Stimulated activated CD8-positive, alpha-beta memory T cell treated with anti-CD3 and anti-CD28 coated beads, Interleukin-15, amount 100 ng/mL, for 1 hour (primary cell): ENCODE measurements around the gene FAM53A.
"Not testable (repeated sequence)": the region's sequence is repeated elsewhere in the genome, so short reads cannot be mapped to it uniquely, and the experiment has no call there.

Experiments used
- DNase-seq: peaks from one replicate; pipeline ENCODE4 v3.0.0-alpha.2; 2020; ENCODE audit warnings: low read depth

Gene FAM53A

GRCh38 chr4:1622956-1623355 lies 61.2 kb downstream of the FAM53A start:
- no peak for DNase-seq

GRCh38 chr4:1622238-1622637 lies 61.9 kb downstream of the FAM53A start:
- DNase-seq = no peak

GRCh38 chr4:1621526-1621925 lies 62.6 kb downstream of the FAM53A start:
- DNase-seq = no peak

- DNase-seq = no peak
Measured at GRCh38 chr4:1619151-1619672, 64.9 kb downstream of the FAM53A start.

- no peak for DNase-seq
Measured at GRCh38 chr4:1618438-1618837, 65.7 kb downstream of the FAM53A start.

- no peak for DNase-seq
Measured at GRCh38 chr4:1616557-1616930, 67.6 kb downstream of the FAM53A start.

- DNase-seq = no peak
Measured at GRCh38 chr4:1615786-1616556, 68.1 kb downstream of the FAM53A start.

- no peak for DNase-seq
Measured at GRCh38 chr4:1614854-1615595, 69.1 kb downstream of the FAM53A start.

GRCh38 chr4:1614502-1614853 lies 69.6 kb downstream of the FAM53A start:
- DNase-seq = no peak

GRCh38 chr4:1614049-1614448 lies 70.1 kb downstream of the FAM53A start:
- no peak for DNase-seq

GRCh38 chr4:1613099-1613495 lies 71.0 kb downstream of the FAM53A start:
- no peak for DNase-seq

- no peak for DNase-seq
Measured at GRCh38 chr4:1612278-1613098, 71.6 kb downstream of the FAM53A start.

GRCh38 chr4:1611501-1611870 lies 72.6 kb downstream of the FAM53A start:
- DNase-seq = no peak

- DNase-seq = no peak
Measured at GRCh38 chr4:1610791-1611500, 73.2 kb downstream of the FAM53A start.

- no peak for DNase-seq
Measured at GRCh38 chr4:1609901-1610790, 74.0 kb downstream of the FAM53A start.

- no peak for DNase-seq
Measured at GRCh38 chr4:1608821-1609500, 75.2 kb downstream of the FAM53A start.

GRCh38 chr4:1608196-1608820 lies 75.8 kb downstream of the FAM53A start:
- DNase-seq = no peak

- DNase-seq = not testable (repeated sequence)
Measured at GRCh38 chr4:1607436-1608195, 76.5 kb downstream of the FAM53A start.

- no peak for DNase-seq
Measured at GRCh38 chr4:1604706-1605205, 79.4 kb downstream of the FAM53A start.
